GM19328 (cell line): ENCODE measurements around the gene TSPAN3.

Experiments
- ATAC-seq: cut with Tn5 transposase; IDR thresholded peaks from one replicate; pipeline ENCODE4 v1.9.1; 2021; ENCODE audit warnings: mild to moderate bottlenecking, moderate library complexity; ENCODE audit not compliant: unreplicated experiment

Gene TSPAN3

GRCh38 chr15:77012868-77013267, 58.0 kb downstream of the TSPAN3 start:
- no peak for ATAC-seq

GRCh38 chr15:77012117-77012712, 58.7 kb downstream of the TSPAN3 start:
- ATAC-seq, result no peak

- no peak for ATAC-seq
Measured at GRCh38 chr15:77010857-77011256, 60.1 kb downstream of the TSPAN3 start.

GRCh38 chr15:77010312-77010686, 60.6 kb downstream of the TSPAN3 start:
- ATAC-seq, result no peak

GRCh38 chr15:77009646-77010311, 61.1 kb downstream of the TSPAN3 start:
- no peak for ATAC-seq

- no peak for ATAC-seq
Measured at GRCh38 chr15:77009176-77009575, 61.7 kb downstream of the TSPAN3 start.

GRCh38 chr15:77004189-77004588, 66.7 kb downstream of the TSPAN3 start:
- ATAC-seq, result no peak

GRCh38 chr15:77002954-77003912, 67.7 kb downstream of the TSPAN3 start:
- ATAC-seq, result no peak

- no peak for ATAC-seq
Measured at GRCh38 chr15:77002436-77002835, 68.5 kb downstream of the TSPAN3 start.

- no peak for ATAC-seq
Measured at GRCh38 chr15:77001966-77002365, 68.9 kb downstream of the TSPAN3 start.

- ATAC-seq, result no peak
Measured at GRCh38 chr15:77001351-77001750, 69.6 kb downstream of the TSPAN3 start.

- no peak for ATAC-seq
Measured at GRCh38 chr15:76999996-77000395, 70.9 kb downstream of the TSPAN3 start.

GRCh38 chr15:76998663-76999285, 72.1 kb downstream of the TSPAN3 start:
- no peak for ATAC-seq

GRCh38 chr15:76996526-76997401, 74.1 kb downstream of the TSPAN3 start:
- ATAC-seq, result no peak

GRCh38 chr15:76996076-76996525, 74.8 kb downstream of the TSPAN3 start:
- no peak for ATAC-seq

- ATAC-seq, result peak; percentile 66
Measured at GRCh38 chr15:76994971-76995945, 75.7 kb downstream of the TSPAN3 start, which contains the start of gene PSTPIP1. TSS of gene PSTPIP1 (plus strand) at chr15:76995126. CDS start at chr15:76995574, 448 bp downstream.

- ATAC-seq, result no peak
Measured at GRCh38 chr15:76994496-76994895, 76.4 kb downstream of the TSPAN3 start.

GRCh38 chr15:76994001-76994400, 76.9 kb downstream of the TSPAN3 start:
- no peak for ATAC-seq
